ENCODE data around the gene FOXI2.

FOXI2 gene

GRCh38 chr10:127736915-127737562 lies at the start of gene FOXI2:
TSS of gene FOXI2 (plus strand) at chr10:127737185. CDS start at chr10:127737274, 89 bp downstream.
- DNase-seq (ENCODE audit: low read depth), result no peak

- no peak for DNase-seq (ENCODE audit: low read depth)
These were observed 49.4 kb upstream of the FOXI2 start for GRCh38 chr10:127687548-127687947.

- no peak for DNase-seq (ENCODE audit: low read depth)
These were observed 46.7 kb upstream of the FOXI2 start for GRCh38 chr10:127690176-127690835.

GRCh38 chr10:127694580-127695193 lies 42.3 kb upstream of the FOXI2 start:
- no peak for DNase-seq (ENCODE audit: low read depth)

GRCh38 chr10:127695431-127695830 lies 41.6 kb upstream of the FOXI2 start:
- no peak for DNase-seq (ENCODE audit: low read depth)

- DNase-seq (ENCODE audit: low read depth), result no peak
These were observed 38.1 kb upstream of the FOXI2 start for GRCh38 chr10:127698886-127699285.

- DNase-seq (ENCODE audit: low read depth), result no peak
These were observed 37.7 kb upstream of the FOXI2 start for GRCh38 chr10:127699311-127699710.

GRCh38 chr10:127702271-127702670 lies 34.7 kb upstream of the FOXI2 start:
- DNase-seq (ENCODE audit: low read depth), result no peak

GRCh38 chr10:127715249-127715648 lies 21.7 kb upstream of the FOXI2 start:
- no peak for DNase-seq (ENCODE audit: low read depth)

GRCh38 chr10:127715782-127716378 lies 21.1 kb upstream of the FOXI2 start:
- no peak for DNase-seq (ENCODE audit: low read depth)

- DNase-seq (ENCODE audit: low read depth), result no peak
These were observed 16.8 kb upstream of the FOXI2 start for GRCh38 chr10:127720142-127720541.

- no peak for DNase-seq (ENCODE audit: low read depth)
These were observed 16.1 kb upstream of the FOXI2 start for GRCh38 chr10:127720903-127721302.

GRCh38 chr10:127734753-127735152 lies 2.2 kb upstream of the FOXI2 start:
- DNase-seq (ENCODE audit: low read depth), result no peak

- no peak for DNase-seq (ENCODE audit: low read depth)
These were observed 1.8 kb upstream of the FOXI2 start for GRCh38 chr10:127735156-127735555.

- DNase-seq (ENCODE audit: low read depth), result no peak
These were observed 1.2 kb upstream of the FOXI2 start for GRCh38 chr10:127735723-127736221.

GRCh38 chr10:127736222-127736914 lies 617 bp upstream of the FOXI2 start:
- no peak for DNase-seq (ENCODE audit: low read depth)

GRCh38 chr10:127737563-127738511 lies 852 bp downstream of the FOXI2 start:
- DNase-seq (ENCODE audit: low read depth), result no peak

- no peak for DNase-seq (ENCODE audit: low read depth)
These were observed 1.8 kb downstream of the FOXI2 start for GRCh38 chr10:127738512-127739424.

GRCh38 chr10:127739908-127740307 lies 2.9 kb downstream of the FOXI2 start:
- no peak for DNase-seq (ENCODE audit: low read depth)

GRCh38 chr10:127740596-127740995 lies 3.6 kb downstream of the FOXI2 start:
- no peak for DNase-seq (ENCODE audit: low read depth)

Measured in amniotic epithelial cell (primary cell).